Measurements from ENCODE around the gene CISH.

CISH gene

DNA sequence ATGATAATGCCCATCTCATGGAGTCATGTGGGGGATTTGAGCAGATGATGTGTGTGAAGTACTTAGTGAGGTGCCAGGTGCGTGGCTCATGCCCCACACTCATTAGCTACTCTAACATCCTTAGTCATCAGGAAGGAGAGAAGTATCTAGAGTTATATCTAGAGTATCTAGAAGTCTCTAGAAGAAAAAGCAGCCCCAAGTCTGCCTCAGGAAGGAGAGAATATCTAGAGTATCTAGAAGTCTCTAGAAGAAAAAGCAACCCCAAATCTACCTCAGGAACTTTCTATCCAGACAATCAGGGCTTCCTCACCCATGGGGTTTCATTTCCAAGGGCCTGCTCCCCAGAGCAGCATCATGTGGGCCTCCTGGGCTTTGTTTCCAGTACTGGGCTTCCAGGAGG is 38.4 kb upstream of the CISH start:
- no peak for DNase-seq (ENCODE audit: low spot score)
- in situ Hi-C loops (cut with MboI; ENCODE audit: low pct_unique_long_range_greater_than_20kb, low sequenced_read_pairs, unreplicated experiment), result no loop called here
- TF ChIP-seq, protein P1, sequence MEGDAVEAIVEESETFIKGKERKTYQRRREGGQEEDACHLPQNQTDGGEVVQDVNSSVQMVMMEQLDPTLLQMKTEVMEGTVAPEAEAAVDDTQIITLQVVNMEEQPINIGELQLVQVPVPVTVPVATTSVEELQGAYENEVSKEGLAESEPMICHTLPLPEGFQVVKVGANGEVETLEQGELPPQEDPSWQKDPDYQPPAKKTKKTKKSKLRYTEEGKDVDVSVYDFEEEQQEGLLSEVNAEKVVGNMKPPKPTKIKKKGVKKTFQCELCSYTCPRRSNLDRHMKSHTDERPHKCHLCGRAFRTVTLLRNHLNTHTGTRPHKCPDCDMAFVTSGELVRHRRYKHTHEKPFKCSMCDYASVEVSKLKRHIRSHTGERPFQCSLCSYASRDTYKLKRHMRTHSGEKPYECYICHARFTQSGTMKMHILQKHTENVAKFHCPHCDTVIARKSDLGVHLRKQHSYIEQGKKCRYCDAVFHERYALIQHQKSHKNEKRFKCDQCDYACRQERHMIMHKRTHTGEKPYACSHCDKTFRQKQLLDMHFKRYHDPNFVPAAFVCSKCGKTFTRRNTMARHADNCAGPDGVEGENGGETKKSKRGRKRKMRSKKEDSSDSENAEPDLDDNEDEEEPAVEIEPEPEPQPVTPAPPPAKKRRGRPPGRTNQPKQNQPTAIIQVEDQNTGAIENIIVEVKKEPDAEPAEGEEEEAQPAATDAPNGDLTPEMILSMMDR (IDR thresholded peaks at IDR 0.05; ENCODE audit: extremely low read depth, insufficient read depth, missing control alignments), result no peak

DNA sequence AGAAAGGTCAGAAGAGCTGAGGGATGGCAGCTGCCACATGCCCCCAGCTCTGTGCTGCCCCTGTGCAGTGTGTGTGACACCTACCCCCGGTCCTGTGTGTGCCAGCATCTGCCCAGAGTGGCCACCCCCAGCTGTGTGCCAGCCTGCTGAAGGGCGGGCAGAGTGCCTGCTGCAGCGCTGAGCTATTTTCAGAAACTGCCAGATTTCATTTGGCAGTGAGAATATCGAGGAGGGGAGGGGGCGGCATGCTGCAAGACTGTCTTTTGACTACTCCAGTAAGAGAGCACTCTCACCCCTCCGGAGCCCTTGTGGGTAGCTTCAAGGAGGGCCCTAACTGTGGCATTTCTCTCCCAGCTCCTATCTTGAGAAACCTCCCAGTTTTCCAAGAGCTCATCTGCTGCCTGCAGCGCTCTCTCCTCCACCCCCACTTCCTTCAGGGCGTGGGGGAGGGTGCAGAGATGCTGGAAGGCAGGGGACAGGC is 37.9 kb upstream of the CISH start:
- TF ChIP-seq, protein P1 (IDR thresholded peaks at IDR 0.05; ENCODE audit: extremely low read depth, insufficient read depth, missing control alignments), result no peak
- in situ Hi-C loops (cut with MboI; ENCODE audit: low pct_unique_long_range_greater_than_20kb, low sequenced_read_pairs, unreplicated experiment), result no loop called here
- DNase-seq (ENCODE audit: low spot score), result no peak

DNA sequence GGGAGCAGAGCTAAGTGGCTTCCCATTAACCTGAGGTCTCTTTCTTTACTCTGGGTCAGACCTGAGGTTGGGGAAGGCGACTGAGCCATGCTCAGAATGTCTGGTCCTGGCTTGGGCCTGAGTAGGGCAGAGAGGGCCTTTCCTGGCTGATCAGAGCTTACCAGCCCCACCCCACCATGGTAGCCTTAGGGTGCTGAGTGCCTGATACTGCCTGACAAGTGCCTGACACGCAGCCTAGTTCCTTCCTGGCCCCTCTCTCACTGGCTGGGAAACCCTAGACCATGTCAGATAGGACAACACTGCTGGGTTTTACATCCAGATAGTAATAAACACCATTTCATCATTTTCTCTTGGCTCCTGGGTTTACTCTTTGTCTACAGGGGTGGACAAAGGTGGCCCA is 37.4 kb upstream of the CISH start:
- in situ Hi-C loops (cut with MboI; ENCODE audit: low pct_unique_long_range_greater_than_20kb, low sequenced_read_pairs, unreplicated experiment), result no loop called here
- TF ChIP-seq, protein P1 (IDR thresholded peaks at IDR 0.05; ENCODE audit: extremely low read depth, insufficient read depth, missing control alignments), result no peak
- DNase-seq (ENCODE audit: low spot score), result no peak

DNA sequence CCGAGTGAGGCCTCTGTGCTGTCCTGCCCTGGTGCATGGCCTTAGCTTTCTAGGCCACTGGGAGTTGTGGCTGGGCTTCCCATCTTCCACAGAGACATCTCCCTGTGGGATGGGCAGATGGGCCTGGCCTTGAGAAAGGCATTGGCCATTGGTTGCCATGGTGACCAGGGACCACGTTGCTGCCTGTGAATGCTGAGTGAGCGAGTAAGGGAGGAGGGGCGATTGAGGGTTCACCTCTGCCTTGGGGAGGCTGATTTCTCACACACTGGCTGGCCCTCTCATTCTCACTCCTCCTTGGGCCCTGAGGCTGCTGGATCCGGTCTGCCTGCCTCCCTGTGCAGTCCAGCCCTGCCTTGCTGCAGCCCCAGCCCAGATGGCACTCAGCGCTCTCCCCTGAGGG is 36.7 kb upstream of the CISH start:
- in situ Hi-C loops (cut with MboI; ENCODE audit: low pct_unique_long_range_greater_than_20kb, low sequenced_read_pairs, unreplicated experiment), result no loop called here
- no peak for DNase-seq (ENCODE audit: low spot score)

DNA sequence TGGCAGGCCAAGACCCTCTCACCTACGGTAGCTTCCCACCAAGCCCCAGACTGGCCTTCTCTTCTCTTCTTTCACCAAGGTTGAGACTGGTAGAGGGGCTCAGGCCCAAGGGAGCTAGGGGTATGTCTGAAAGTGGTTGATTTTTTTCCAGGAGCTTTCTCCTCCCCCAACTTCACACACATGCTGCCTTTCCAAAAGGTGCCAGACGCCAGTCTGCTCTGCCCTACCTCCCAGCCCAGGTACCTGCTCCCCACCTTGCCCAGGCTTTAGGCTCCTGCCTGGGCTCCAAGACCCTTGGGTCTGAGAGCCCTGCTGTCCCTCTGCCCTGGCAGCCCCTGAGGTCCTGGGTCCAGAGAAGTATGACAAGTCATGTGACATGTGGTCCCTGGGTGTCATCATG is 33.8 kb upstream of the CISH start:
- TF ChIP-seq, protein P1 (IDR thresholded peaks at IDR 0.05; ENCODE audit: extremely low read depth, insufficient read depth, missing control alignments), result no peak
- no peak for DNase-seq (ENCODE audit: low spot score)
- in situ Hi-C loops (cut with MboI; ENCODE audit: low pct_unique_long_range_greater_than_20kb, low sequenced_read_pairs, unreplicated experiment), result no loop called here

More for the DNA sequence above, 36.7 kb upstream of the CISH start:
- TF ChIP-seq, protein P1 (IDR thresholded peaks at IDR 0.05; ENCODE audit: extremely low read depth, insufficient read depth, missing control alignments), result no peak

DNA sequence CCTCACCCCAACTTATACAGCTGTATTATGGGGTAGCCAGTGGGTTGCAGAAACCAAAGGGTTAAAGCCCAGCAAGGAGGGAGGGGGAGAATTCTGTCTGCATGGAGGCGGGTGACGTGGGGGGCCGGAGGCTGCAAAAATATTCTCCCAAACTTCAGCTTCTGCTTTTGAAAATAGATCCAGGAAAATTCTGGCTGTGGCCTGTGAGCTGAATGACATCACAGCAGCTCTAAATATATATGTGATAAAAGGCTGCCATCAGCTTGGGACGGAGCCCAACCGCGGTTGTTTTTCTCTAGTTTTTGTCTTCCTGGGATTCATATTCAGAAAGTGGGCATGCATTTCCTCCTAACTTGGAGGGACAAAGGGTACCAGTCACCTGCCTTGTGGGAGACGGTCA is 33.0 kb upstream of the CISH start:
- no peak for DNase-seq (ENCODE audit: low spot score)
- TF ChIP-seq, protein P1 (IDR thresholded peaks at IDR 0.05; ENCODE audit: extremely low read depth, insufficient read depth, missing control alignments), result no peak
- in situ Hi-C loops (cut with MboI; ENCODE audit: low pct_unique_long_range_greater_than_20kb, low sequenced_read_pairs, unreplicated experiment), result no loop called here

DNA sequence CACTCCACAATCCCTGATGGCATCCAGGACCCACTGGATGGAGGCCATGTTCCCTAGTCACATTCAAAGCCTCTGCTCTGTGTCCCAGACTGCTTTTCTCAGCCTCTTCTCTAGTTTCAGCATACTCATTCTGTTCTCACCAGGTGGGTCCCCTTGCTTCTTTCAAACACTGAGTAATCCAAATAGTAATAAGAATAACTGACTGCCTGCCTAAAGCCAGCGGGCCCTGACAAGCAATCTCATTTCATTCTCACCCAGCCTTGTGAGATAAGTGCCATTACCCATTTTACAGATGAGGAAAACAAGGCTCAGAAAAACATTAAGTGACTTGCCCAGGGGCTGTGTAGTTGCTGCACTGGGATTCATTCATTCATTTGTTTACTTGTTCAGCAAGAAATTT is 30.8 kb upstream of the CISH start:
- TF ChIP-seq, protein P1 (IDR thresholded peaks at IDR 0.05; ENCODE audit: extremely low read depth, insufficient read depth, missing control alignments), result no peak
- DNase-seq (ENCODE audit: low spot score), result peak; percentile 28
- in situ Hi-C loops (cut with MboI; ENCODE audit: low pct_unique_long_range_greater_than_20kb, low sequenced_read_pairs, unreplicated experiment), result no loop called here

Data from GM13977 (cell line).